HepG2 (cell line): ENCODE measurements around the gene AFAP1. TPM values are rescaled to one million over a fixed set of nuclear protein-coding genes. Genes with fewer than 3 reads are reported as not detected.

ENCODE experiments used
- ATAC-seq: fragments of 200-7000 bp; cut with Tn5 transposase; 3 replicates; pipeline ENCODE4 v1.9.1; 2020; ENCODE audit warnings: mild to moderate bottlenecking, moderate library complexity
- BruUV-seq: library from RNA; stranded (reverse); fragments of 400-500 nt; replicated peaks from 2 replicates; lab custom pipeline; 2021; lab: Mats Ljungman, UMichigan
- CTCF ChIA-PET: fragments of 300-600 bp; formaldehyde crosslinking; extraction: SDS; loops from one replicate; lab custom pipeline; 2021; ENCODE audit warnings: low total read pairs, inconsistent platforms, low intra/inter-chr PET ratio; lab: Yijun Ruan, JAX
- POLR2A ChIA-PET: fragments of 350-600 bp; sonication (Branson Sonifier 250); formaldehyde crosslinking; loops from one replicate; lab custom pipeline; 2020; ENCODE audit warnings: antibody characterized with exemption, inconsistent platforms; lab: Yijun Ruan, JAX
- DNase-seq: peaks from one replicate; pipeline ENCODE4 v3.0.0-alpha.2; 2015; ENCODE audit warnings: low spot score
- FAIRE-seq: peaks from 3 replicates; lab custom pipeline; 2011; peaks lifted over from hg19 to GRCh38; lab: Jason Lieb, UNC
- H2AFZ ChIP-seq: one replicate; pipeline ENCODE4 v1.6.1; 2011; ENCODE audit warnings: low read length, inconsistent platforms
- H3K27ac ChIP-seq: fragments of 300-600 bp; 3 replicates; pipeline ENCODE4 v1.8.0; 2011; ENCODE audit warnings: mixed run types, mild to moderate bottlenecking, mixed read lengths, low read length, inconsistent platforms; ENCODE audit not compliant: insufficient read depth; ENCODE audit errors: extremely low read length
- H3K27me3 ChIP-seq, 2 experiments: fragments of 200-600 bp in 1 of 2; 2 replicates in 1 of 2; 3 replicates in 1 of 2; pipeline versions ENCODE4 v1.6.0 to v1.8.0; 2011; ENCODE audit warnings: low read length in 2 of 2, mild to moderate bottlenecking in 2 of 2, moderate library complexity in 2 of 2, inconsistent platforms in 1 of 2; ENCODE audit not compliant: insufficient read depth in 2 of 2, control insufficient read depth in 1 of 2
- H3K36me3 ChIP-seq, 2 experiments: fragments of 200-600 bp in 1 of 2; replicated peaks in 1 of 2; 2 replicates in 1 of 2; 3 replicates in 1 of 2; pipeline versions ENCODE4 v1.5.1 to v1.8.0; 2011; ENCODE audit warnings: low read length in 2 of 2, inconsistent platforms in 1 of 2; ENCODE audit not compliant: insufficient read depth in 2 of 2, control insufficient read depth in 1 of 2
- H3K4me1 ChIP-seq: 2 replicates; pipeline ENCODE4 v1.5.1; 2012; ENCODE audit warnings: low read length, inconsistent platforms; ENCODE audit not compliant: insufficient read depth
- H3K4me2 ChIP-seq: 2 replicates; pipeline ENCODE4 v1.6.0; 2011; ENCODE audit warnings: low read depth, low read length, inconsistent platforms
- H3K4me3 ChIP-seq, 3 experiments: fragments of 200-600 bp in 1 of 3; sonication (generic), shearing (Covaris generic) in 1 of 3; replicated peaks in 1 of 3; 2 replicates each; pipeline ENCODE4 v1.5.1; 2011 to 2016; ENCODE audit warnings: low read length in 3 of 3, inconsistent platforms in 2 of 3, low read depth in 2 of 3, mild to moderate bottlenecking in 2 of 3, control low read depth in 1 of 3, mixed read lengths in 1 of 3; ENCODE audit not compliant: insufficient read depth in 1 of 3
- H3K79me2 ChIP-seq: one replicate; pipeline ENCODE4 v1.6.1; 2011; ENCODE audit warnings: low read length, inconsistent platforms; ENCODE audit not compliant: insufficient read depth
- H3K9ac ChIP-seq: 2 replicates; pipeline ENCODE4 v1.6.0; 2011; ENCODE audit warnings: mild to moderate bottlenecking, low read depth, low read length, inconsistent platforms; ENCODE audit not compliant: insufficient read depth
- H3K9me3 ChIP-seq: 2 replicates; pipeline ENCODE4 v1.5.1; 2012; ENCODE audit warnings: mild to moderate bottlenecking, low read length
- H4K20me1 ChIP-seq: 2 replicates; pipeline ENCODE4 v1.6.0; 2011; ENCODE audit warnings: inconsistent platforms, mild to moderate bottlenecking, low read length, moderate library complexity; ENCODE audit not compliant: insufficient read depth
- ATF3 ChIP-seq: sonication (generic); formaldehyde crosslinking; IDR thresholded peaks from 2 replicates; pipeline ENCODE4 v1.4.0; 2020; ENCODE audit warnings: missing genetic modification reagents
- BATF2 ChIP-seq: sonication (generic); formaldehyde crosslinking; IDR thresholded peaks from 2 replicates; pipeline ENCODE4 v1.8.0; 2022; ENCODE audit warnings: mild to moderate bottlenecking, missing genetic modification reagents, moderate library complexity
- EED ChIP-seq: sonication (generic); formaldehyde crosslinking; IDR thresholded peaks from 2 replicates; pipeline ENCODE4 v1.5.0; 2020; ENCODE audit warnings: mild to moderate bottlenecking, missing genetic modification reagents
- ELF4 ChIP-seq: sonication (generic); formaldehyde crosslinking; IDR thresholded peaks from 2 replicates; pipeline ENCODE4 v1.5.0; 2020; ENCODE audit warnings: missing genetic modification reagents, mild to moderate bottlenecking, moderate library complexity, borderline replicate concordance
- FOXM1 ChIP-seq: sonication (generic); formaldehyde crosslinking; IDR thresholded peaks from 2 replicates; pipeline ENCODE4 v1.5.0; 2020; ENCODE audit warnings: missing genetic modification reagents
- HDAC1 ChIP-seq: sonication (generic); formaldehyde crosslinking; IDR thresholded peaks from 2 replicates; pipeline ENCODE4 v1.5.1; 2020; ENCODE audit warnings: mild to moderate bottlenecking, missing genetic modification reagents
- KAT7 ChIP-seq: IDR thresholded peaks from 2 replicates; pipeline ENCODE4 v1.6.1; 2018; ENCODE audit warnings: borderline replicate concordance, missing compliant biosample characterization
- KDM4B ChIP-seq: sonication (generic); formaldehyde crosslinking; IDR thresholded peaks from 2 replicates; pipeline ENCODE4 v1.4.0; 2020; ENCODE audit warnings: missing genetic modification reagents
- KDM5B ChIP-seq: sonication (generic); formaldehyde crosslinking; IDR thresholded peaks from 2 replicates; pipeline ENCODE4 v1.4.0; 2020; ENCODE audit warnings: missing genetic modification reagents, mild to moderate bottlenecking, borderline replicate concordance
- MIER2 ChIP-seq: IDR thresholded peaks from 2 replicates; pipeline ENCODE4 v1.6.1; 2016; ENCODE audit warnings: missing biosample characterization, missing genetic modification reagents
- MYNN ChIP-seq: sonication (generic); formaldehyde crosslinking; IDR thresholded peaks from 2 replicates; pipeline ENCODE4 v1.4.0; 2020; ENCODE audit warnings: mild to moderate bottlenecking, low read depth, missing genetic modification reagents
- NFE2L1 ChIP-seq: sonication (generic); formaldehyde crosslinking; IDR thresholded peaks from 2 replicates; pipeline ENCODE4 v1.4.0; 2020; ENCODE audit warnings: missing genetic modification reagents, mild to moderate bottlenecking, borderline replicate concordance
- NFYB ChIP-seq: sonication (generic); formaldehyde crosslinking; IDR thresholded peaks from 2 replicates; pipeline ENCODE4 v1.4.0; 2020; ENCODE audit warnings: missing genetic modification reagents
- ZBTB20 ChIP-seq: sonication (generic); formaldehyde crosslinking; IDR thresholded peaks from 2 replicates; pipeline ENCODE4 v1.8.1; 2023; ENCODE audit warnings: missing genetic modification reagents, low read depth, mild to moderate bottlenecking, borderline replicate concordance
- ZNF282 ChIP-seq: fragments of 450-650 bp; IDR thresholded peaks from 2 replicates; pipeline ENCODE4 v1.6.1; 2018; ENCODE audit not compliant: partially characterized antibody
- ZNF292 ChIP-seq: sonication (generic); formaldehyde crosslinking; IDR thresholded peaks from 2 replicates; pipeline ENCODE4 v1.8.1; 2022; ENCODE audit warnings: mild to moderate bottlenecking, low read depth, missing genetic modification reagents, borderline replicate concordance
- ZNF839 ChIP-seq: sonication (generic); formaldehyde crosslinking; IDR thresholded peaks from 2 replicates; pipeline ENCODE4 v1.4.0; 2020; ENCODE audit warnings: missing genetic modification reagents, mild to moderate bottlenecking, borderline replicate concordance
- ZNF841 ChIP-seq: sonication (generic); formaldehyde crosslinking; IDR thresholded peaks from 2 replicates; pipeline ENCODE4 v1.8.1; 2023; ENCODE audit warnings: missing genetic modification reagents, borderline replicate concordance
- ZZZ3 ChIP-seq: sonication (generic); formaldehyde crosslinking; IDR thresholded peaks from 2 replicates; pipeline ENCODE4 v1.4.0; 2020; ENCODE audit warnings: missing genetic modification reagents, mild to moderate bottlenecking, borderline replicate concordance
- WGBS: methylation state at CpG from one replicate; pipeline ENCODE4 v1.1.6; 2017; ENCODE audit warnings: low lambda C conversion rate; 5-methylcytosine and 5-hydroxymethylcytosine counted together
- in situ Hi-C: cut with HindIII; loops from 2 replicates; pipeline ENCODE4 v1.10.0; 2017; ENCODE audit warnings: low pct_unique_long_range_greater_than_20kb; ENCODE audit not compliant: extremely low pct_ligation_motif_present
- intact Hi-C: fragments of 100-400 bp; cut with micrococcal nuclease; formaldehyde crosslinking; loops from one replicate; pipeline ENCODE4 v1.10.0; 2022; ENCODE audit not compliant: unreplicated experiment
- polyA plus RNA-seq, 8 experiments: library from polyadenylated mRNA; depleted of rRNA in 3 of 8; stranded (reverse) in 7 of 8; unstranded in 1 of 8; fragments of >200 nt; fragmentation: Illumina TruSeq in 4 of 8; extraction: Trizol in 4 of 8; gene quantifications; 2 replicates each; pipeline versions ENCODE4 v1.2.1 to v1.2.3, GENCODE V29; 2011 to 2016; ENCODE audit warnings: low read depth in 4 of 8, missing spikeins in 1 of 8, mixed read lengths in 1 of 8; ENCODE audit not compliant: insufficient read depth in 1 of 8
- total RNA-seq, 5 experiments: library from RNA; depleted of rRNA; stranded (reverse); fragments of >200 nt; fragmentation: Illumina TruSeq; extraction: Trizol; gene quantifications; 2 replicates each; pipeline ENCODE4 v1.2.3, GENCODE V29; 2016; ENCODE audit warnings: low read depth in 1 of 5
- TF ChIP-seq, protein P1 (sequence below): sonication (generic); formaldehyde crosslinking; IDR thresholded peaks from 2 replicates; pipeline ENCODE4 v1.4.0; 2020; ENCODE audit warnings: missing genetic modification reagents, borderline replicate concordance

AFAP1 gene
- total and polyA plus RNA-seq, 2 of the 13 experiments (the other 11 are each of a cell fraction or from before 2014, with no cell fraction given) = 2.5 TPM

DNA sequence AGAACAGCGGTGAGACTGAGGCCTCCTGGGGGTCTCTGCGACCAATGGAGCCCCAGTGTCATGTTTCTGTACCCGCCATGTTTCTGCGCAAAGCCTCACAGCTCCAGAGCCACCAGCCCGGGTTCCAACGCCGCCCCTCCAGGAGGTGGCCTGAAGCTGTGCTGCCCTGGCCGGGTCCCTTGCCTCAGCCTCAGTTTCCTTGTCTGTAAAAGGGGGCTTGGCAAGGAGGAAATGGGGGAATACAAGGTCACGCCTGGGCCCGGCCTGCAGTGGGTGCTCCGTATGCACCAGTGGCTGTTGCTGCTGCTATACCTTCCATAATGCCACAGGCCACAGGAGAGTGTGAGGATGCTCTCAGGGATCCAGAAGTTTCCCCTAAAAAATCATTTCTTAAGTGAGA, 229.5 kb downstream of the AFAP1 start:
- intact Hi-C loops (no loop called here), in situ Hi-C loops (no loop called here)
- no peak overlapping the region for H3K4me3 ChIP-seq
- no peaks in the 10 kb centered on the region for H3K27me3 ChIP-seq
- DNase-seq (no peak), ATAC-seq (no peak), FAIRE-seq (no peak)
- CTCF ChIA-PET = no interaction called here
- 91% methylated on average over 4 of the region's 11 CpGs for WGBS
- no peak overlapping the region for H3K9ac ChIP-seq
- H3K9me3 ChIP-seq = no peaks in the 10 kb centered on the region
- BruUV-seq = no TSS peak
- H3K79me2 ChIP-seq = no peaks in the 10 kb centered on the region
- no peaks in the 10 kb centered on the region for H3K36me3 ChIP-seq
- no peaks in the 10 kb centered on the region for H4K20me1 ChIP-seq
- no peak overlapping the region for H2AFZ ChIP-seq
- no peak for TF ChIP-seq ZNF841 (CRISPR knock-in tag)
- no peak for TF ChIP-seq ZZZ3 (CRISPR knock-in tag)
- TF ChIP-seq ZNF282 = no peak
- TF ChIP-seq ELF4 = no peak
- TF ChIP-seq ATF3 (CRISPR knock-in tag) = no peak
- no peak for TF ChIP-seq KDM5B (CRISPR knock-in tag)
- no peak overlapping the region for H3K27ac ChIP-seq
- peaks cover 6% of the 10 kb centered on the region for H3K4me1 ChIP-seq
- POLR2A ChIA-PET = no interaction called here
- no peak overlapping the region for H3K4me2 ChIP-seq

GRCh38 chr4:7709431-7709830, 230.2 kb downstream of the AFAP1 start:
- Histone ChIP-seq H3K9ac (no peak overlapping the region), H2AFZ (no peak overlapping the region), H3K79me2 (no peaks in the 10 kb centered on the region), H3K4me1 (peaks cover 8% of the 10 kb centered on the region), H3K27ac (no peak overlapping the region), H3K9me3 (no peaks in the 10 kb centered on the region), H3K4me2 (no peak overlapping the region), H3K36me3 (no peaks in the 10 kb centered on the region), H3K4me3 (no peak overlapping the region), H4K20me1 (no peaks in the 10 kb centered on the region), H3K27me3 (no peaks in the 10 kb centered on the region)
- 84% methylated on average over 4 of the region's 6 CpGs for WGBS
- DNase-seq (no peak), FAIRE-seq (no peak), ATAC-seq (no peak)
- in situ Hi-C loops = no loop called here
- TF ChIP-seq NFE2L1 (CRISPR knock-in tag) (no peak), ZNF292 (no peak), EED (CRISPR knock-in tag) (no peak), KAT7 (CRISPR knock-in tag) (no peak), BATF2 (CRISPR knock-in tag) (no peak), ZNF839 (CRISPR knock-in tag) (no peak), MIER2 (no peak), ZBTB20 (CRISPR knock-in tag) (no peak), HDAC1 (no peak), KDM4B (CRISPR knock-in tag) (no peak), NFYB (no peak), MYNN (no peak), FOXM1 (CRISPR knock-in tag) (no peak)
- TF ChIP-seq, protein P1, sequence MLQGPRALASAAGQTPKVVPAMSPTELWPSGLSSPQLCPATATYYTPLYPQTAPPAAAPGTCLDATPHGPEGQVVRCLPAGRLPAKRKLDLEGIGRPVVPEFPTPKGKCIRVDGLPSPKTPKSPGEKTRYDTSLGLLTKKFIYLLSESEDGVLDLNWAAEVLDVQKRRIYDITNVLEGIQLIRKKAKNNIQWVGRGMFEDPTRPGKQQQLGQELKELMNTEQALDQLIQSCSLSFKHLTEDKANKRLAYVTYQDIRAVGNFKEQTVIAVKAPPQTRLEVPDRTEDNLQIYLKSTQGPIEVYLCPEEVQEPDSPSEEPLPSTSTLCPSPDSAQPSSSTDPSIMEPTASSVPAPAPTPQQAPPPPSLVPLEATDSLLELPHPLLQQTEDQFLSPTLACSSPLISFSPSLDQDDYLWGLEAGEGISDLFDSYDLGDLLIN (CRISPR knock-in tag) = no peak
- no TSS peak for BruUV-seq
- intact Hi-C loops = no loop called here
- ChIA-PET CTCF (no interaction called here), POLR2A (no interaction called here)
